22Rv1 (cell line): Measurements from ENCODE around the gene SIGLEC9.

Experiments
- H3K27ac ChIP-seq: fragments of 450-650 bp; 2 replicates; pipeline ENCODE4 v1.5.1; 2017
- CTCF ChIP-seq: fragments of 450-650 bp; IDR thresholded peaks from 2 replicates; pipeline ENCODE4 v1.5.1; 2017; ENCODE audit warnings: mild to moderate bottlenecking
- ZFX ChIP-seq: fragments of 450-650 bp; IDR thresholded peaks from 2 replicates; pipeline ENCODE4 v1.6.1; 2017; ENCODE audit warnings: antibody characterized with exemption, borderline replicate concordance

Gene SIGLEC9

GRCh38 chr19:51082611-51083010, 42.1 kb upstream of the SIGLEC9 start, which contains the start of gene KLK14:
TSS of gene KLK14 (minus strand) at chr19:51082887. CDS start at chr19:51082614, 273 bp downstream.
- TF ChIP-seq ZFX: no peak
- TF ChIP-seq CTCF: no peak
- no peak within 1 kb of the TSS for H3K27ac ChIP-seq

DNA sequence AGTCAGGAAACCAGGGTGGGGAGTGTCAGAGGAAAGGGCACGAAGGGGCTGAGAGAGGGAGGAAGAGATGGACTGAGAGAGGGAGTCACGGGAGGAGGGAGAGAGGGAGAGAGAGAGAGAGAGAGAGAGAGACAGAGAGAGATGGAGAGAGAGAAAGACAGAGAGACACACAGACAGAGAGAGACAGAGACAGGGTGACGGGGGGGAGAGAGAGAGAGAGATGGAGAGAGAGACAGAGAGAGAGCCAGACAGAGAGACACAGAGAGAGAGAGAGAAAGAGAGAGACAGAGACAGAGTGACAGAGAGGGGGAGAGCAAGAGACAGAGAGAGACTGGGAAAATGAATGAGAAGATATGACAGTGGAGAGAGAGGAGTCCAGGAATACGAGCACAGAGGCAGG, 41.5 kb upstream of the SIGLEC9 start:
- TF ChIP-seq ZFX (no peak), CTCF (no peak)
- H3K27ac ChIP-seq: no peak overlapping the region

GRCh38 chr19:51083783-51084182, 40.9 kb upstream of the SIGLEC9 start:
- TF ChIP-seq CTCF (no peak), ZFX (no peak)
- H3K27ac ChIP-seq: no peak overlapping the region

GRCh38 chr19:51084505-51084904, 40.2 kb upstream of the SIGLEC9 start:
- H3K27ac ChIP-seq: no peak overlapping the region
- TF ChIP-seq CTCF (no peak), ZFX (no peak)

DNA sequence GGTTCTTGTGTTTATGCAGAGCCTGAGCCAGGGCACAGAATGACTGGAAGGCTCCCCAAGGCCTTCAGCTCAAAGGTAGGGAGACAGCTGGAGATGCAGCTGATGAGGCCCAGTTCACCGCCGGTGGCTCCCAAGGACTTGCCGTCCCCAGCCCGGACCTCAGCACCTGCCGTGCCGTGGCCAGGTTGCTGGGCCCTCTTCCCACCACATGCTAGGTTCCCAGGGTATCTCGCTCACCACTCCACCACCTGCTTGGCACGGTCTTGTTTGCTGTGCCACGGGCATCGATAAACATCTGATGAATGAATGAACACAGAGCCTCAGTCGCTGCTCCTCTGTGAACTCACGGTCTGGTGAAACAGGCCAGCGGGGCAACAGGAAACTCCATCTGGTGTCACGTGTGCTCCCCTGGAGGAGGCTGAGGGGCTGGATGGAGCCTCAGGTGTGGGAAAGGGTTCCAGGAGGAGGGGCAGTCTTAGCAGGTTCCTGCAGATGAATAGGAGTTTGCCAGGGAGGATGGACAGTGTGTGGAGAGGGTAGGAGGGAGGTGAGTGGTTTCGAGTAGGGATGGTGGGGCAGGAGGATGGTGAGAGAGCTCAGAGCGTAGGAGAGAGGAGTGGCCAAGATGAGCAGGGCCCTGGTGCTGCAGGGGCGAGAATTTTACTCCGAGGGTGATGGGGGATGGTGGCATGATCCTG, 38.4 kb upstream of the SIGLEC9 start:
- H3K27ac ChIP-seq: no peak overlapping the region
- TF ChIP-seq CTCF: no peak
- no peak for TF ChIP-seq ZFX

DNA sequence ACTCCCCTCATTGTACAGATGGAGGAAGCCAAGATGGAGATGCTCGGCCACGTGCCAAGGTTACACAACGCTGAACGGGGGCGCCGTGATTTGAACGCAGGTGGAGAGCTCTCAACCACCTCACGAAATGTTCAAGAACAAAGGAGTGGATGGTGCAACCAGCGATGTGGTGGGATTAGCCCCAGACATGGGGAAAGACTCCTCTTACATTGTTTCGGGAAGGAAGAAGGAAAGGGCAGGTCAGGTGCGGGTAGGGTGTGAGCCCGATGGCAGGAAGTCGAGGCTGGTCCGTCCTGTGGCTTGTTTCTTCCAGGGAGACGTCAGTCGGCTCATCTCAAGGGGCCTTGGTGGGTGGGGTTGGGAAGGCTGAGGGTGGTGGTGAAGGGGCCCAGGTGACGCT, 34.9 kb upstream of the SIGLEC9 start:
- H3K27ac ChIP-seq: no peak overlapping the region
- TF ChIP-seq ZFX (no peak), CTCF (no peak)

GRCh38 chr19:51090471-51090870, 34.2 kb upstream of the SIGLEC9 start:
- no peak for TF ChIP-seq ZFX
- no peak for TF ChIP-seq CTCF
- H3K27ac ChIP-seq: no peak overlapping the region
